Panc1 (cell line): ENCODE data around the gene CCDC102A.

Experiments used
- POLR2AphosphoS5 ChIP-seq: IDR thresholded peaks from 2 replicates; pipeline ENCODE4 v1.6.1; 2012; ENCODE audit warnings: mild to moderate bottlenecking, low read depth, low read length, moderate library complexity
- TF ChIP-seq, protein P1 (sequence below): fragments of 450-650 bp; IDR thresholded peaks from 2 replicates; pipeline ENCODE4 v1.5.1; 2017; ENCODE audit warnings: mild to moderate bottlenecking
- TF ChIP-seq, protein P2 (sequence below), 2 experiments: IDR thresholded peaks; 2 replicates each; pipeline ENCODE4 v1.6.1; 2011 to 2012; ENCODE audit warnings: low read depth in 2 of 2, control low read depth in 1 of 2, low read length in 1 of 2, mild to moderate bottlenecking in 1 of 2, moderate library complexity in 1 of 2; ENCODE audit not compliant: insufficient read depth in 1 of 2

DNA sequence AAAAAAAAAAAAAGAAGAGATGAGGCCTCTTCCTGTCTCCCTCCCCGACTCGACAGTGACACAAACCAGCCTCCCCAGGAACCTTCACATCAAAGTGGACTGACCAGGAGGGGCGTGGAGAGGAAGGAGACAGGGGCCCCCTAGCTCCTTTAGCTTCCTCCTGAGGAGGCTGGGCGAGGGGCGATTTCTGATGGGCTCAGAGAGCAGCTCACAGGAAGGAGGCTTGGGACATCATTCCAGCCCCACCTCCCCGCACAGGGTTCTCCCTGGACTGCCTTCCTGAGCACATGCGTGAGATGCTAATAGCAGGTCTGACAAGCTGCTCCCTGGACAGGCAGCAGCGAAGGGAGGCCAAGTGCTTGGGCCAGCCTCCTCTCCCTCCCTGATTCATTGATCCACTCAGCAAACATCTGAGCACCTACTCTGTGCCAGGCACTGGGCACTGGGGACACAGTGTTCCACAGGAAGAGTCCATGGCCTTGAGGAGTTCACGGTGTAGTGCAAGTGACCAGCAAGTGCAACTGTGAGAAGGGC lies 35.7 kb downstream of the CCDC102A start:
- TF ChIP-seq, protein P1, sequence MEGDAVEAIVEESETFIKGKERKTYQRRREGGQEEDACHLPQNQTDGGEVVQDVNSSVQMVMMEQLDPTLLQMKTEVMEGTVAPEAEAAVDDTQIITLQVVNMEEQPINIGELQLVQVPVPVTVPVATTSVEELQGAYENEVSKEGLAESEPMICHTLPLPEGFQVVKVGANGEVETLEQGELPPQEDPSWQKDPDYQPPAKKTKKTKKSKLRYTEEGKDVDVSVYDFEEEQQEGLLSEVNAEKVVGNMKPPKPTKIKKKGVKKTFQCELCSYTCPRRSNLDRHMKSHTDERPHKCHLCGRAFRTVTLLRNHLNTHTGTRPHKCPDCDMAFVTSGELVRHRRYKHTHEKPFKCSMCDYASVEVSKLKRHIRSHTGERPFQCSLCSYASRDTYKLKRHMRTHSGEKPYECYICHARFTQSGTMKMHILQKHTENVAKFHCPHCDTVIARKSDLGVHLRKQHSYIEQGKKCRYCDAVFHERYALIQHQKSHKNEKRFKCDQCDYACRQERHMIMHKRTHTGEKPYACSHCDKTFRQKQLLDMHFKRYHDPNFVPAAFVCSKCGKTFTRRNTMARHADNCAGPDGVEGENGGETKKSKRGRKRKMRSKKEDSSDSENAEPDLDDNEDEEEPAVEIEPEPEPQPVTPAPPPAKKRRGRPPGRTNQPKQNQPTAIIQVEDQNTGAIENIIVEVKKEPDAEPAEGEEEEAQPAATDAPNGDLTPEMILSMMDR, result no peak
- TF ChIP-seq, protein P2, sequence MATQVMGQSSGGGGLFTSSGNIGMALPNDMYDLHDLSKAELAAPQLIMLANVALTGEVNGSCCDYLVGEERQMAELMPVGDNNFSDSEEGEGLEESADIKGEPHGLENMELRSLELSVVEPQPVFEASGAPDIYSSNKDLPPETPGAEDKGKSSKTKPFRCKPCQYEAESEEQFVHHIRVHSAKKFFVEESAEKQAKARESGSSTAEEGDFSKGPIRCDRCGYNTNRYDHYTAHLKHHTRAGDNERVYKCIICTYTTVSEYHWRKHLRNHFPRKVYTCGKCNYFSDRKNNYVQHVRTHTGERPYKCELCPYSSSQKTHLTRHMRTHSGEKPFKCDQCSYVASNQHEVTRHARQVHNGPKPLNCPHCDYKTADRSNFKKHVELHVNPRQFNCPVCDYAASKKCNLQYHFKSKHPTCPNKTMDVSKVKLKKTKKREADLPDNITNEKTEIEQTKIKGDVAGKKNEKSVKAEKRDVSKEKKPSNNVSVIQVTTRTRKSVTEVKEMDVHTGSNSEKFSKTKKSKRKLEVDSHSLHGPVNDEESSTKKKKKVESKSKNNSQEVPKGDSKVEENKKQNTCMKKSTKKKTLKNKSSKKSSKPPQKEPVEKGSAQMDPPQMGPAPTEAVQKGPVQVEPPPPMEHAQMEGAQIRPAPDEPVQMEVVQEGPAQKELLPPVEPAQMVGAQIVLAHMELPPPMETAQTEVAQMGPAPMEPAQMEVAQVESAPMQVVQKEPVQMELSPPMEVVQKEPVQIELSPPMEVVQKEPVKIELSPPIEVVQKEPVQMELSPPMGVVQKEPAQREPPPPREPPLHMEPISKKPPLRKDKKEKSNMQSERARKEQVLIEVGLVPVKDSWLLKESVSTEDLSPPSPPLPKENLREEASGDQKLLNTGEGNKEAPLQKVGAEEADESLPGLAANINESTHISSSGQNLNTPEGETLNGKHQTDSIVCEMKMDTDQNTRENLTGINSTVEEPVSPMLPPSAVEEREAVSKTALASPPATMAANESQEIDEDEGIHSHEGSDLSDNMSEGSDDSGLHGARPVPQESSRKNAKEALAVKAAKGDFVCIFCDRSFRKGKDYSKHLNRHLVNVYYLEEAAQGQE (IDR thresholded peaks at IDR 0.05; ENCODE audit: insufficient read depth in 1 of 2, low read depth in 2 of 2, low read length in 1 of 2), result no peak
- no peak for TF ChIP-seq POLR2AphosphoS5
